IPS DF 19.7 (cell line): ENCODE results near the gene PSG3.
"Not testable (repeated sequence)": the region's sequence is repeated elsewhere in the genome, so short reads cannot be mapped to it uniquely, and the experiment has no call there.

Experiments
- DNase-seq: peaks from one replicate; pipeline ENCODE4 v3.0.0-alpha.2; 2013; ENCODE audit warnings: low read depth, low spot score

Gene PSG3

GRCh38 chr19:42695811-42696503, 44.3 kb downstream of the PSG3 start:
- no peak for DNase-seq

- DNase-seq: peak; percentile 20
Measured at GRCh38 chr19:42693760-42694350, 46.4 kb downstream of the PSG3 start.

- DNase-seq: no peak
Measured at GRCh38 chr19:42683917-42684513, 56.3 kb downstream of the PSG3 start.

DNA sequence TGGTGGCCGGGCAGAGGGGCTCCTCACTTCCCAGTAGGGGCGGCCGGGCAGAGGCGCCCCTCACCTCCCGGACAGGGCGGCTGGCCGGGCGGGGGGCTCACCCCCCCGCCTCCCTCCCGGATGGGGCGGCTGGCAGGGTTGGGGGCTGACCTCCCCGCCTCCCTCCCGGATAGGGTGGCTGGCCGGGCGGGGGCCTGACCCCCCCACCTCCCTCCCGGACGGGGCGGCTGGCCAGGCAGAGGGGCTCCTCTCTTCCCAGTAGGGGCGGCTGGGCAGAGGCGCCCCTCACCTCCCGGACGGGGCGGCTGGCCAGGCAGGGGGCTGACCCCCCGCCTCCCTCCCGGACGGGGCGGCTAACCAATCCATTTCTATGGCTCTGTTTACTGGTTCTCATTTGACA, 64.0 kb downstream of the PSG3 start:
- DNase-seq: not testable (repeated sequence)

GRCh38 chr19:42674549-42674948, 65.7 kb downstream of the PSG3 start:
- DNase-seq: not testable (repeated sequence)
